GM13977 (cell line): ENCODE measurements around the gene AP4S1.

ENCODE experiments used
- DNase-seq: peaks from one replicate; pipeline ENCODE4 v3.0.0; 2012; ENCODE audit warnings: low spot score
- in situ Hi-C: fragments of 300-500 bp; cut with MboI; formaldehyde crosslinking; loops from one replicate; pipeline ENCODE4 v1.12.0; 2022; ENCODE audit warnings: low sequenced_read_pairs, low pct_unique_long_range_greater_than_20kb, mixed read lengths, inconsistent platforms; ENCODE audit not compliant: unreplicated experiment
- TF ChIP-seq, protein P1 (sequence below): IDR thresholded peaks from 2 replicates; pipeline ENCODE4 v1.5.1; 2012; ENCODE audit warnings: mild to moderate bottlenecking, control low read depth; ENCODE audit not compliant: insufficient read depth; ENCODE audit errors: extremely low read depth, missing control alignments

Gene AP4S1

DNA sequence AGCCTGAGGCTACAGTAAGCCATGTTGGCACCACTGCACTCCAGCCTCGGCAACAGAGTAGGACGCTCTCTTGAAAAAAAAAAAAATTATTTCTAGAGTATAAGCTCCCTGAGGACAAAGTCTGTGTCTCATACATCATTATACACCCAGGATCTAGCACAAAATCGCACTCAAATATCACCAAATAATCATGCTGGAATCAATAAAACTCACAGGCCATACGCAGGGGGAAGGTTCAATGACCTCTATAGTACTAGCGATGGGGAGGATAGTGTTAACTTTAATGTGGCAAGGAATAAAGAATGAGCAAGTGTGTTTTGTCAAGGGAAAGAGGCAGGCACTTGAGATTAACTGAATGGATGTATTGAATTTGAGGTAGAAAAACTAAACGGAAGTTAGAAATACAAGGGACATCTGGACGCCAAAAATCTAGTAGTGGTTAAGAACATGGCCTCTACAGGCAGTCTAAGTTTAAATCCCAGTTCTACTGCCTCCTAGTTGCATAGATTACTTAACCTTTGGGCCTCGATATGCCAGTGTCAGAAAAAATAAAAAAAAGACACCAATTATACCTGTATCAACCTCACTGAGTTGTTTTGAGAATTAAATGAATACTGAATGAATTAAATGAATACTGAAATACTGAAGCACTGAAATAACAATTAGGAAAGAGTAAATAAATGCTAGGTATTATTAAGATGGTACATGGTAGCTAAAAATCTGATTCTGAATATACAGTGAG, 4.4 kb upstream of the AP4S1 start:
- in situ Hi-C loops, result no loop called here
- TF ChIP-seq, protein P1, sequence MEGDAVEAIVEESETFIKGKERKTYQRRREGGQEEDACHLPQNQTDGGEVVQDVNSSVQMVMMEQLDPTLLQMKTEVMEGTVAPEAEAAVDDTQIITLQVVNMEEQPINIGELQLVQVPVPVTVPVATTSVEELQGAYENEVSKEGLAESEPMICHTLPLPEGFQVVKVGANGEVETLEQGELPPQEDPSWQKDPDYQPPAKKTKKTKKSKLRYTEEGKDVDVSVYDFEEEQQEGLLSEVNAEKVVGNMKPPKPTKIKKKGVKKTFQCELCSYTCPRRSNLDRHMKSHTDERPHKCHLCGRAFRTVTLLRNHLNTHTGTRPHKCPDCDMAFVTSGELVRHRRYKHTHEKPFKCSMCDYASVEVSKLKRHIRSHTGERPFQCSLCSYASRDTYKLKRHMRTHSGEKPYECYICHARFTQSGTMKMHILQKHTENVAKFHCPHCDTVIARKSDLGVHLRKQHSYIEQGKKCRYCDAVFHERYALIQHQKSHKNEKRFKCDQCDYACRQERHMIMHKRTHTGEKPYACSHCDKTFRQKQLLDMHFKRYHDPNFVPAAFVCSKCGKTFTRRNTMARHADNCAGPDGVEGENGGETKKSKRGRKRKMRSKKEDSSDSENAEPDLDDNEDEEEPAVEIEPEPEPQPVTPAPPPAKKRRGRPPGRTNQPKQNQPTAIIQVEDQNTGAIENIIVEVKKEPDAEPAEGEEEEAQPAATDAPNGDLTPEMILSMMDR, result no peak
- DNase-seq, result no peak

DNA sequence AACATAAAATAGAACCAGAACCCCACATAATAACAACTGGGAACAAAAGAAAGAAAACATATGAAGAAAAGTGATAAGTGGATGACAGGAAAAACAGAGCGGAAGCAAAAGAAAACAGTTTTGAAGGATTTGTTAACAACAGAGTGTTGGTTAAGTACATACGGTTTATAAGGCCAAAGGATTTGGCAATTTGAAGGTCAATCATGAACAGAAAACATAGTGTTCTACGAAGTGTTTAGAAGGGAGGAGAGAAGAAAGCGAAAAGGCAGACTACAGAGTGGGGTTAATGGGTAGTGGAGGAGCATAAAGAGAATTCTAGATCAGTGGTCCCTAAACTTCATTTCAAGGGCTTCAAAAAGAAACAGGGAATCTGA, 3.9 kb upstream of the AP4S1 start:
- in situ Hi-C loops, result no loop called here
- DNase-seq, result no peak
- TF ChIP-seq, protein P1, result no peak

DNA sequence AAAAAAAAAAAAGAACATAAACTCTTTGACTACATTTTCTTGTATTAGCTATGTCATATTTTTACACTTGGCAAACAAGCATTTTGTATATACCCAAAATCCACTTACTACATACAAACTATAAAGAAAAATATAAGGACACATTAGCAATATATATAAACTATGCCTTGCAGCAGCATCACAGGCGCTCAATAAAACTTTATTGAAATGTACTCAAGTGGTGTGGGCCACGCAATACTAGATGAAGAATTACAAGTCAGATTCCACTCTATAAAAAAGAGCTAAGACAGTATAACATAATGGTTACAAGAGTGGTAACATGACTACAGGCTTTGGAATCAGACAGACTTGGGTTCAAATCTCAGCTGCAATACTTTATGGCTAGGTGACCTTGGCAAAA, 3.1 kb upstream of the AP4S1 start:
- TF ChIP-seq, protein P1, result no peak
- DNase-seq, result no peak
- in situ Hi-C loops, result no loop called here

DNA sequence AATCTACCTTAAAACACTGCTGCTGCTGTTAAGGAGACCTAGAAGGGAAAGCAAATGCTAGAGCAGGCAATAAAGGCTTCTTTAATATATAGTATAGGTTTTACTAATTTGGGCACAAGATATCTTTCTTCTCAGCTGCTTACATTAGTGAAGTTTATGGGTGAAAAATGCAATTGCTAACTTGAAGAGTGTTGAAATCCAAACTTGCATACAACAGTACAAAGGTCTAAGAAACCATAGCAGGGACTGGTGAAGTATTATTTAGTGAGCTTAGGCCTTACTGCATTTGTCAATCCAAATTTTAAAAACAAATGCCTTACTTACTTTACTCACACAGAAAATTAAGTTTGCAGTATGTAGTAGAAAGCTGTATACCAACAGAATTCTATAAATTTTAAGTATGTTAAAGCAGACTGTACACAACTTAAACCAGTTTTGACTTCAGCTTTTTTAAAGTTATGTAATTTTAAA, 1.4 kb upstream of the AP4S1 start:
- TF ChIP-seq, protein P1, result no peak
- no peak for DNase-seq
- in situ Hi-C loops, result no loop called here

DNA sequence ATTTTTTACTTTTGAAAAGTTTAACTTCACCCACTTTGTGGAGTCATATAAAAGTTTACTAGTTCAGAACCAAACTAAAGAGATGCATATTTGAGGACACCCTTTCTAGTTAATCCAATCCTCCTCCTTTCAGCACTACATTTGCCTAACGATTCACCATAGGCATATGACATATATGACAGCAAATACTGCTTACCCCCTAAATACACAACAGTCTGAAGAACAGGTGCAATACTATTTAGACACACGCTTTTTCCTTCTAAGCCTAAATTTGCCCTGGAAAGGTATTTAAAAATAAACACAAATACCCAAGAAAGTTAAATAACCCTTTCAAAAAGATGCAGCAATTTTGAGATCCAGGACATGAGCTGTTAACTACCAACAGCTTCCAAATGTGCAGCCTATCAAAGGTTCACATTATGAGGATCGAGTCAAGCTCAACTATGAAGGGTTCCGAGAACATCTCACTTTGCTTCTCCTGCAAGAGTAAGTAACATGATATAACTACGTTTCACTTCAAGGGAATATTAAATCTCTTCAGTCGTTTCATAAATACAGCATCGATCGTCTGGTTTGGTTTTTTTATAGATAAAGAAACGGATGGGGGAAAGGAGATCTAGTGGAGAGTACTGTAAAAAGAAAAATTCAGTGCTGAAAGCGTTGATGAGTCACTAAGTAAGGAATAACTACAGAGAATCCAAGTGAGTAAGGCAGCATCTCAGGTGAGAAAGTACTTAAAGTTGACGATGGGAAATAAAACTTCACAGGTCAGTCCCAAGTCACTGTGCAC, 677 bp upstream of the AP4S1 start:
- in situ Hi-C loops, result no loop called here
- TF ChIP-seq, protein P1, result no peak
- DNase-seq, result no peak

DNA sequence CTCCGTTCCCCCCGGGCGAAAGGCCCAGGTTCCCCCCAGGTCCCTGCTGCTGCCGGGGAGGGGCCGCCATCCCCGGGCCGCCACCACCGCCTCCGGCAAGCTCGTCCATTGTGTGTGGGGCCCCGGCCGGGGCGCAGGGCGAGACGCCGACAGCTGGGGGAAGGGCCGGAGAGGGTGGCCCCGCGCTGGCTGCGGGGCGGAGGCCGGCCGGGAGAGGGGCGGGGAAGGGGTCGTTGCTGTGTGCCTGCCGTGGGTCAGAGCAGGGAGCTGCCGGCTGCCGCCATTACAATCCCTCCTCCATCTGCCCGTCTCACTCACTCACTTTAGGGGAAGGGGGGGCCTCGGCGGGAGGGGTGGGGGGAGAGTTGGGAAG, 614 bp downstream of the AP4S1 start, which contains the start of gene STRN3:
STRN3 (minus strand) TSS at position 303 of the 373 bp plus-strand sequence; CDS start at position 109, 194 bp downstream.
- no peak for DNase-seq
- TF ChIP-seq, protein P1, result no peak
- in situ Hi-C loops, result no loop called here
